Measurements from ENCODE around the gene SPRY2. TPM values are rescaled to one million over a fixed set of nuclear protein-coding genes. Genes with fewer than 3 reads are reported as not detected.
A peak's percentile ranks its signal among the peaks of the same experiment; 100 is the strongest.

SPRY2 gene, protein sequence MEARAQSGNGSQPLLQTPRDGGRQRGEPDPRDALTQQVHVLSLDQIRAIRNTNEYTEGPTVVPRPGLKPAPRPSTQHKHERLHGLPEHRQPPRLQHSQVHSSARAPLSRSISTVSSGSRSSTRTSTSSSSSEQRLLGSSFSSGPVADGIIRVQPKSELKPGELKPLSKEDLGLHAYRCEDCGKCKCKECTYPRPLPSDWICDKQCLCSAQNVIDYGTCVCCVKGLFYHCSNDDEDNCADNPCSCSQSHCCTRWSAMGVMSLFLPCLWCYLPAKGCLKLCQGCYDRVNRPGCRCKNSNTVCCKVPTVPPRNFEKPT
- 10 to 100 TPM; 10.3 to 63.1 (median 22.0) TPM for polyA plus RNA-seq
- long read RNA-seq, donor 1 = 0 reads
- long read RNA-seq, donor 2, partial matches to known transcripts = 0 of 3 reads
- long read RNA-seq, donor 2, other reads (novel, unspliced or antisense) = 0 of 3 reads
- long read RNA-seq, donor 3, transcript SPRY2-202 (2 exons, 2,111 nt) = major isoform, 11 of 11 reads
- long read RNA-seq, donor 3, partial matches to known transcripts = 0 of 11 reads
- long read RNA-seq, donor 3, other reads (novel, unspliced or antisense) = 0 of 11 reads
- long read RNA-seq, donor 4 = 0 reads
- long read RNA-seq, donor 5, partial matches to known transcripts = 0 of 3 reads
- long read RNA-seq, donor 5, other reads (novel, unspliced or antisense) = 0 of 3 reads
- long read RNA-seq, donor 6, transcript SPRY2-202 (2 exons, 2,111 nt) = major isoform, 23 of 24 reads
- long read RNA-seq, donor 6, partial matches to known transcripts = 0 of 24 reads
- long read RNA-seq, donor 6, other reads (novel, unspliced or antisense) = 0 of 24 reads
- long read RNA-seq, donor 7 = 0 reads
- long read RNA-seq, donor 8, transcript SPRY2-202 (2 exons, 2,111 nt) = major isoform, 5 of 5 reads
- long read RNA-seq, donor 8, partial matches to known transcripts = 0 of 5 reads
- long read RNA-seq, donor 8, other reads (novel, unspliced or antisense) = 0 of 5 reads
- long read RNA-seq, donor 9, transcript SPRY2-202 (2 exons, 2,111 nt) = major isoform, 5 of 5 reads
- long read RNA-seq, donor 9, partial matches to known transcripts = 0 of 5 reads
- long read RNA-seq, donor 9, other reads (novel, unspliced or antisense) = 0 of 5 reads
- long read RNA-seq, donor 10, transcript SPRY2-202 (2 exons, 2,111 nt) = major isoform, 20 of 21 reads
- long read RNA-seq, donor 10, partial matches to known transcripts = 0 of 21 reads
- long read RNA-seq, donor 10, other reads (novel, unspliced or antisense) = 0 of 21 reads

DNA sequence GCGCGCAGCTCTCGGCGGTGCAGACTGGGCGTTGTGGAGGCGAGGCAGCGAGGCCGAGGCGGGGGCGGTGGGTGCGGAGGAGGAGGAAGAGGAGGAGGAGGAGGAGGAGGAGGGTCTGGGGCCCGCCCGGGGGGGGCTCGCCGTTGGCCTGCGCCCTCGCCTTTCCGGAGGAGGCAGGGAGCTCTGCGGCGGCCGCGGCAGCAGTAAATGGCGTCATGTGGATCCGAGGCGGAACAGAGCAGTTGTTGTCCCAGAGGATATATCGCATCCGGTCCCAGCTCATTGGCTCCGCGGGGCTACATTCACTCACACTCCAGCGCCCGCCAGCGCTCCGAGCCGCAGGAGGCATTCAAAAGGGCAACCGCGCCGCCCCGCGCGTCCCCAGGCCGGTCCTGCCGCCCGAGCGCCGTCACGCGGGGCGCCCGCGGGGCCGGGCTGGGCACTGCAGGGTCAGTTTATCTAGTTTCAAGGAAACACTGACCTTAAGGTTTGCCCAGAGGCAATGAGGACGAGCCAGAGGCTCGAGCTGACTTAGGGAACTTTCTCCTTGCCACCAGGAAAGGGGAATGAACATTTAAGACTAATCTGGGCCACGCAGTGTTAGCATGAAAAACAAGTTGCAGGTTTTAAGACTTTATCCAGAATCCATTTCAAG, at the start of gene SPRY2:
Gene SPRY2, minus strand, starts transcription at position 26 of the 655 bp plus-strand sequence. CDS start 3,421 bp downstream, outside the sequence.
- FAIRE-seq (no peak), DNase-seq (peak; percentile 94 to 97)
- Histone ChIP-seq H3K9me3 (ENCODE audit: control insufficient read depth in 2 of 2, insufficient read depth in 1 of 2, low read depth in 1 of 2, low read length in 1 of 2) (no peaks in the 10 kb centered on the region), H3K27me3 (ENCODE audit: control insufficient read depth in 3 of 3, insufficient read depth in 3 of 3, low read length in 3 of 3) (no peaks in the 10 kb centered on the region), H3K27ac (ENCODE audit: low read depth in 1 of 3, low read length in 2 of 3) (peak within 1 kb of the TSS; percentile 94 to 99 (median 98)), H3K4me3 (ENCODE audit: low read depth in 1 of 3, low read length in 3 of 3) (peak within 1 kb of the TSS; percentile 92 to 96 (median 92)), H3K4me1 (ENCODE audit: control insufficient read depth in 3 of 3, insufficient read depth in 2 of 3, low read depth in 1 of 3, low read length in 2 of 3) (peaks cover 0 to 4% (median 0%) of the 10 kb centered on the region in 3 donors), H3K36me3 (ENCODE audit: control insufficient read depth in 3 of 3, insufficient read depth in 2 of 3, low read depth in 1 of 3, low read length in 3 of 3) (peaks cover 0 to 19% (median 2%) of the 10 kb centered on the region in 3 donors)
- WGBS, 3 donors = 0 to 1% (median 0%) methylated on average over 30 to 54 of the region's 54 CpGs

DNA sequence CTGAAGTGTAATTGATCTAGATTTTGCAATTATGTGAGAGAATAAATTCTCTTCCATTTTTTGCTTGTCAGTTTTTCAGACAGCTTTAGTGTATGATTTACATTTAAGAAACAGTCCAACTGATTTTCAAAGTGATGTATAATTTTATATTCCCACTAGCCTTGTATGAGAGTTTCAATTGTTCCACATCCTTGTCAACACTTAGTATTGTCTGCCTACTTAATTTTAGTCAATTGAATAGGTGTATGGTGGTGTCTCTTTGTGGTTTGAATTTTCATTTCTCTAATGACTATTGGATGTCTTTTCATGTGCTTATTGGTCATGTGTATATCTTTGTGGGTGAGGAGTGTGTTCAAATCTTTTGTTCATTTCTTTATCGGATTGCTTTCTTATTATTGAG, 49.4 kb upstream of the SPRY2 start:
- 93 to 100% (median 95%) methylated on average over 1 of the region's 1 CpG for WGBS, 3 donors
- DNase-seq = no peak
- no peak for FAIRE-seq
- Histone ChIP-seq H3K4me3 (ENCODE audit: low read depth in 1 of 3, low read length in 3 of 3) (no peak overlapping the region), H3K9me3 (ENCODE audit: control insufficient read depth in 2 of 2, insufficient read depth in 1 of 2, low read depth in 1 of 2, low read length in 1 of 2) (peaks cover 0 to 3% of the 10 kb centered on the region in 2 donors), H3K4me1 (ENCODE audit: control insufficient read depth in 3 of 3, insufficient read depth in 2 of 3, low read depth in 1 of 3, low read length in 2 of 3) (no peaks in the 10 kb centered on the region), H3K27me3 (ENCODE audit: control insufficient read depth in 3 of 3, insufficient read depth in 3 of 3, low read length in 3 of 3) (no peaks in the 10 kb centered on the region), H3K36me3 (ENCODE audit: control insufficient read depth in 3 of 3, insufficient read depth in 2 of 3, low read depth in 1 of 3, low read length in 3 of 3) (no peaks in the 10 kb centered on the region), H3K27ac (ENCODE audit: low read depth in 1 of 3, low read length in 2 of 3) (no peak overlapping the region)

DNA sequence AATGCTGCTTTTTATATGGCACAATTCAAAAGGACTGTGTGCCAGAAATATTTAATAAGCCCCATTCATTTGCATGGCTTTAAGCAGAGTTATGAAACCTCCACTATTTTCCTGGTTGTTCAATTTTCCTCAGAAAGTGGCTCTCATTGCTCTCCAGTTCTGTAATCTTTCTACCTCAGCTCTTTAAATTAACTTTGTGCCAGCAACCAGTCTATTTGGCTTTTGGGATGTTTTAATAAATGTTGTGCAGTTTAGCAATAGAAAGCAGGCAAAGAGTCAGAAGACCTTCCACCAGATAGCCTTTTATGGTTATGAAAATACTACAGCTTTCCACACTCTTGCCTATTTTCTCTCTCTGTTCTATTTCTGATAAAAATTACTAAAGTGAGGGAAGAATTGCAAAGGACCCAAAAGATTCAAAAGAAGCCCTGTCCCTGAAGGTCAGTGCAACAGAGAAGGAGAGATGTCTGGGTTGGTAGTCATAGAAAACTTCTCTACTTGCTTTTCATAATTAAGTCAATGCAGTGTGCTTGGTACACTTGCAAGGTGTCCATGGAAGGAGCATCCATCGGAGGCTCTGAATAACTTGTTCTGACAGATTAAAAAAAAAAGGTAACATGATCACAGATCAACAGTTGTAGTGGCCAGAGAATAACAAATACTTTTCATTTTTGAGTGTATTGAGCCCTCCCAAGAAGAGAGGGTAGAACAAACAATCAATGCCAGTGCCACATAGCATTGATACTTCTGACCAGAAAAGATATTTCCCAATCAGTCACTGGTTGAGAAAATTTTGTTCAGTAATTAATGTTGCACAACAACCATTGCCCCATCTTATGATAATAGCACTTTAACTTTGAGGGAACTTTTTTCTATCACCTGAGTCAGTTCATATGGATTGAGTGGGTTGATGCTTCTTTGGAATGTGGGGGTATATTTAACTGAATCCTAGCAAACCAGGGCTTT, 48.4 kb upstream of the SPRY2 start:
- DNase-seq = no peak
- Histone ChIP-seq H3K9me3 (ENCODE audit: control insufficient read depth in 2 of 2, insufficient read depth in 1 of 2, low read depth in 1 of 2, low read length in 1 of 2) (peaks cover 0 to 3% of the 10 kb centered on the region in 2 donors), H3K4me3 (ENCODE audit: low read depth in 1 of 3, low read length in 3 of 3) (no peak overlapping the region), H3K36me3 (ENCODE audit: control insufficient read depth in 3 of 3, insufficient read depth in 2 of 3, low read depth in 1 of 3, low read length in 3 of 3) (no peaks in the 10 kb centered on the region), H3K27ac (ENCODE audit: low read depth in 1 of 3, low read length in 2 of 3) (no peak overlapping the region), H3K27me3 (ENCODE audit: control insufficient read depth in 3 of 3, insufficient read depth in 3 of 3, low read length in 3 of 3) (no peaks in the 10 kb centered on the region), H3K4me1 (ENCODE audit: control insufficient read depth in 3 of 3, insufficient read depth in 2 of 3, low read depth in 1 of 3, low read length in 2 of 3) (no peaks in the 10 kb centered on the region)
- no peak for FAIRE-seq
- WGBS, 3 donors = 95 to 100% (median 97%) methylated on average over 1 of the region's 1 CpG

DNA sequence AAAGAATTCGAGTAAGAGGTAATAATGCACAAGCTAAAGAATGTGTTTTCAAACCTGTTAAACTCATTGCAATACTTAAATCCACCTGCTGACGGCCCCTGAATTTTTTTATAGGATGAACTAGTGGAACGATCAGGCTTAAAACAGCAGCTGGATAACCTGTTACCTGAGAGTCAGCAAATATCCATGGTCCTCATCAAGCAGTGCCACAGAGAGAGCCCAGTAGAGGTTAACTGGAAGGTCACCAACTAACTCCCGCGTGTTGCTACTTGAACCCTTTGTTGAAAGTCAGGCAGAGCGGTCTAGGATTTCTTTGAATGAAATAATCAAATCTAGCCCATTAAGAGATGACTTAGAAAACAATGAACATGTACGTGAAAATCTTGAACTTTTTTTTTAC, 47.6 kb upstream of the SPRY2 start:
- no peak overlapping the region for H3K27ac ChIP-seq (ENCODE audit: low read depth in 1 of 3, low read length in 2 of 3)

DNA sequence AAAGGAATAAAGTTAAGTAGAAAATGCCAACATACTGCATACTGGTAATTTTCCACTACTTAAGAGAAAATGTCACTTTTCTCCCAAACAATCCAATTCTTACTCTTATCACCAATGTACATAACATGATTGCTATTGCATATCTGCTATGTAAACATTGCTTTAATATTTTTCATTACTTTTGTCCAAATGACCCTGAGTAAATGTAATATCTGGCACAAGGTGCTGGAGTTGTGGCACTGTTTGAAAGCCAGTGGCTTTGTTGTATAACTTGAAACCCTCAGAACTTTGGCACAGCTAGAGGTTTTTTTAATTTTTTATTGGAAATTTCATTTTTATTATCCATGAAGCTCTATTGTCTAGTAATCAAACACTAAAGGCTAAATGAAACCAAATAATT, 45.7 kb upstream of the SPRY2 start:
- H3K36me3 ChIP-seq (ENCODE audit: control insufficient read depth in 3 of 3, insufficient read depth in 2 of 3, low read depth in 1 of 3, low read length in 3 of 3) = no peaks in the 10 kb centered on the region
- no peaks in the 10 kb centered on the region for H3K4me1 ChIP-seq (ENCODE audit: control insufficient read depth in 3 of 3, insufficient read depth in 2 of 3, low read depth in 1 of 3, low read length in 2 of 3)
- no peak overlapping the region for H3K27ac ChIP-seq (ENCODE audit: low read depth in 1 of 3, low read length in 2 of 3)
- H3K27me3 ChIP-seq (ENCODE audit: control insufficient read depth in 3 of 3, insufficient read depth in 3 of 3, low read length in 3 of 3) = no peaks in the 10 kb centered on the region
- FAIRE-seq = no peak
- no peak overlapping the region for H3K4me3 ChIP-seq (ENCODE audit: low read depth in 1 of 3, low read length in 3 of 3)
- peaks cover 0 to 3% of the 10 kb centered on the region in 2 donors for H3K9me3 ChIP-seq (ENCODE audit: control insufficient read depth in 2 of 2, insufficient read depth in 1 of 2, low read depth in 1 of 2, low read length in 1 of 2)
- DNase-seq = no peak

More for the DNA sequence above, 47.6 kb upstream of the SPRY2 start:
- FAIRE-seq (no peak), DNase-seq (no peak)
- Histone ChIP-seq H3K9me3 (ENCODE audit: control insufficient read depth in 2 of 2, insufficient read depth in 1 of 2, low read depth in 1 of 2, low read length in 1 of 2) (peaks cover 0 to 3% of the 10 kb centered on the region in 2 donors), H3K4me3 (ENCODE audit: low read depth in 1 of 3, low read length in 3 of 3) (no peak overlapping the region), H3K27me3 (ENCODE audit: control insufficient read depth in 3 of 3, insufficient read depth in 3 of 3, low read length in 3 of 3) (no peaks in the 10 kb centered on the region), H3K4me1 (ENCODE audit: control insufficient read depth in 3 of 3, insufficient read depth in 2 of 3, low read depth in 1 of 3, low read length in 2 of 3) (no peaks in the 10 kb centered on the region), H3K36me3 (ENCODE audit: control insufficient read depth in 3 of 3, insufficient read depth in 2 of 3, low read depth in 1 of 3, low read length in 3 of 3) (no peaks in the 10 kb centered on the region)
- WGBS, 3 donors = 90 to 94% (median 92%) methylated on average over 7 of the region's 7 CpGs

DNA sequence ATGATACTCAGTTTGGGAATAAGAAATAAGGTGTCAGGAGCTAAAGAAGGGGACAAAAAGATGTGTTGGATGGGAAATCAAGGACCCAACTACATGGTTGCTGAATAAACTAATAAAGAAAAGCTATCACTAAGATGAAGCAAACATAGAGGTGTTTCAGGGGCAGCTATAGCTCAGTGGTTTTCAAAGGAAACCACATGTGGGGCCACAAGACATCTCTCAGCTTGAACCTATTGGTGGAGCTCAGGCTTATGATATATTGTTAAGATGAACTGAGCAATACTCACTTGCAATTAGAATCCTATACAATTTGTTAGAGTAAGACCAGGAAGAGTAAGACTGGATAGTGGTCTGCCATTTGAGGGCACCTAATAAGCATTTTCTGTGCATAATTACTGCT, 45.1 kb upstream of the SPRY2 start:
- H3K27ac ChIP-seq (ENCODE audit: low read depth in 1 of 3, low read length in 2 of 3) = no peak overlapping the region
- DNase-seq (no peak), FAIRE-seq (no peak)
- H3K9me3 ChIP-seq (ENCODE audit: control insufficient read depth in 2 of 2, insufficient read depth in 1 of 2, low read depth in 1 of 2, low read length in 1 of 2) = peaks cover 0 to under 1% of the 10 kb centered on the region in 2 donors
- no peaks in the 10 kb centered on the region for H3K36me3 ChIP-seq (ENCODE audit: control insufficient read depth in 3 of 3, insufficient read depth in 2 of 3, low read depth in 1 of 3, low read length in 3 of 3)
- no peaks in the 10 kb centered on the region for H3K4me1 ChIP-seq (ENCODE audit: control insufficient read depth in 3 of 3, insufficient read depth in 2 of 3, low read depth in 1 of 3, low read length in 2 of 3)
- H3K27me3 ChIP-seq (ENCODE audit: control insufficient read depth in 3 of 3, insufficient read depth in 3 of 3, low read length in 3 of 3) = no peaks in the 10 kb centered on the region
- H3K4me3 ChIP-seq (ENCODE audit: low read depth in 1 of 3, low read length in 3 of 3) = no peak overlapping the region

DNA sequence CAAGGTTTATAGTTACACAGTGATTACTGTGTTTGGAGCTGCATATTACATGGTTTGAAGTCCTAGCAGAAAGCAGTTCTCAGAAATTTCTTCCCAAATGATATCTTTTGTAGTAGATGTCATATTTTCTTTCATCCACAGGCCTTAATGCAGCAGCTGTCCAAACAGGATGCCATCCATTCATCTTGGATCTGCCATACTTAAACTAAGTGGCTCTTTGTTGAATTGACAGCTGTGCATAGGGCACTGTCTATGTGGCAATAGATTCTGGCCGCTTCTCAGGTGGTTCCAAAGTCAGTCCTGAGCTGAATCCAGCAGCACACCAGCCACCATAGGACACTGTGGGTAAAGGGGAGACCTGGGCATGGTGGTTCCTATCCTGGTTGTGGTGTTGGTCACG, 41.6 kb upstream of the SPRY2 start:
- 87 to 93% (median 89%) methylated on average over 2 of the region's 2 CpGs for WGBS, 3 donors
- H3K27ac ChIP-seq (ENCODE audit: low read depth in 1 of 3, low read length in 2 of 3) = no peak overlapping the region
- no peak overlapping the region for H3K4me3 ChIP-seq (ENCODE audit: low read depth in 1 of 3, low read length in 3 of 3)
- no peaks in the 10 kb centered on the region for H3K9me3 ChIP-seq (ENCODE audit: control insufficient read depth in 2 of 2, insufficient read depth in 1 of 2, low read depth in 1 of 2, low read length in 1 of 2)
- no peaks in the 10 kb centered on the region for H3K4me1 ChIP-seq (ENCODE audit: control insufficient read depth in 3 of 3, insufficient read depth in 2 of 3, low read depth in 1 of 3, low read length in 2 of 3)
- FAIRE-seq (no peak), DNase-seq (no peak)
- H3K36me3 ChIP-seq (ENCODE audit: control insufficient read depth in 3 of 3, insufficient read depth in 2 of 3, low read depth in 1 of 3, low read length in 3 of 3) = no peaks in the 10 kb centered on the region
- no peaks in the 10 kb centered on the region for H3K27me3 ChIP-seq (ENCODE audit: control insufficient read depth in 3 of 3, insufficient read depth in 3 of 3, low read length in 3 of 3)
